NCI-H128 (cell line): Measurements from ENCODE around the gene RAP2B.

Source experiments
- DNase-seq: peaks from one replicate; lab custom pipeline; 2025; ENCODE audit not compliant: unreplicated experiment; lab: John Stamatoyannopoulos, UW

The RAP2B gene

GRCh38 chr3:153159771-153160397 is 2.1 kb upstream of the RAP2B start:
- DNase-seq: no peak

GRCh38 chr3:153160451-153161137 is 1.4 kb upstream of the RAP2B start:
- DNase-seq: peak; percentile 36

GRCh38 chr3:153161138-153161713 is 800 bp upstream of the RAP2B start:
- peak; percentile 97 for DNase-seq

GRCh38 chr3:153162513-153163392 is 727 bp downstream of the RAP2B start:
- DNase-seq: no peak

GRCh38 chr3:153163393-153163724 is 1.3 kb downstream of the RAP2B start:
- no peak for DNase-seq

- no peak for DNase-seq
Measured at GRCh38 chr3:153163756-153164550, 1.9 kb downstream of the RAP2B start.

- no peak for DNase-seq
Measured at GRCh38 chr3:153165261-153165681, 3.2 kb downstream of the RAP2B start.

GRCh38 chr3:153166206-153166605 is 4.2 kb downstream of the RAP2B start:
- DNase-seq: no peak

- no peak for DNase-seq
Measured at GRCh38 chr3:153166796-153167195, 4.8 kb downstream of the RAP2B start.

GRCh38 chr3:153169793-153170383 is 7.9 kb downstream of the RAP2B start:
- no peak for DNase-seq

- no peak for DNase-seq
Measured at GRCh38 chr3:153171256-153171655, 9.2 kb downstream of the RAP2B start.

- no peak for DNase-seq
Measured at GRCh38 chr3:153171918-153172317, 9.9 kb downstream of the RAP2B start.

GRCh38 chr3:153172796-153173757 is 11.1 kb downstream of the RAP2B start:
- no peak for DNase-seq

GRCh38 chr3:153173758-153174516 is 11.9 kb downstream of the RAP2B start:
- DNase-seq: no peak

- no peak for DNase-seq
Measured at GRCh38 chr3:153176197-153176596, 14.2 kb downstream of the RAP2B start.

- DNase-seq: no peak
Measured at GRCh38 chr3:153180860-153181372, 18.9 kb downstream of the RAP2B start.

GRCh38 chr3:153182501-153183293 is 20.7 kb downstream of the RAP2B start:
- no peak for DNase-seq

GRCh38 chr3:153190923-153191322 is 28.9 kb downstream of the RAP2B start:
- no peak for DNase-seq
